HG03342 (cell line): ENCODE data around the gene INPP5D.
"Not testable (repeated sequence)": the region's sequence is repeated elsewhere in the genome, so short reads cannot be mapped to it uniquely, and the experiment has no call there.

Source experiments
- ATAC-seq: cut with Tn5 transposase; IDR thresholded peaks from one replicate; pipeline ENCODE4 v1.9.1; 2021; ENCODE audit warnings: mild to moderate bottlenecking, moderate library complexity; ENCODE audit not compliant: unreplicated experiment

The INPP5D gene

DNA sequence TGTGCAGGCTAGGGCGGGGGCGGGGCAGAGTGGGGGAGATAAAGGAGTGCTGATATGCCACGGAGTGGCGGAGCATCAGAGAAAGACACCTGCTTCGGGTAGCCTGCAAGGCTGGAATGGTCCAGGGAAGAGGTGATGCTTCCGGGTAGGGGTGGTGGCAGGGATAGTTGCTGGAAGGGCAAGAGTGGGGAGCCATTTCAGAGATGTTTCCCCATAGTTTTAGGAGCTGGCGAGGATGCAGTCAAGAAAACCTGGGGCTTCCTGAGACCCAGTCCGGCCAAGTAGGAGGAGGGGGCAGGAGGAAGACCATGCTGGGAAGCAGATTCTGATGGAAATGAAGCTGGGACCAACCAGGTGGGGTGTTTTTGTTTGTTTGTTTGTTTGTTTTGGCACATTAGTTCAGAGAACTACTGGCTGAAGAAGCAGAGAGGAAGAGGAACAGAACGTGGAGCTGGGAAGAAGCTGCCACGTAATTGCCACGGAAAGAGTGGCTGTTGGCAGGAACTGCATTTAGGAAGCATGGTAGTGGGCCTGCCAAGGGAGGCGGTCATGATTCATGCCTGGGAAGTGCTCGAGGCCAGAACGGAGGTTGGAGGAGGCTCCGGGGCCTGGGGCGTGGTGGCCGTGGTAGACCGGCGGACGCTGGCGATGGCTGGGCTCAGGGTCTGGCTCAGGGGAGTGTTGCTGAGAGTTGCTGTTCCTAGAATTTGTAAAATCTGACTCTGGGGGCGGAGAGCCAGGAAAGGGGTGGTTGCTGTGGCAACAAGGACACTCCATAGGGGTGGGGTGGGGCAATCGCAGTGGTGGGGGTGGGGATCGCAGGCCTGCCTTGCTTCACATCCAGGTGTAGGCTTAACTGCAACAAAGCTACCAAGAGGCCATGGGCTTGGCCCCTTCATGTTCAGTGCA is 8.6 kb upstream of the INPP5D start:
- ATAC-seq: no peak

DNA sequence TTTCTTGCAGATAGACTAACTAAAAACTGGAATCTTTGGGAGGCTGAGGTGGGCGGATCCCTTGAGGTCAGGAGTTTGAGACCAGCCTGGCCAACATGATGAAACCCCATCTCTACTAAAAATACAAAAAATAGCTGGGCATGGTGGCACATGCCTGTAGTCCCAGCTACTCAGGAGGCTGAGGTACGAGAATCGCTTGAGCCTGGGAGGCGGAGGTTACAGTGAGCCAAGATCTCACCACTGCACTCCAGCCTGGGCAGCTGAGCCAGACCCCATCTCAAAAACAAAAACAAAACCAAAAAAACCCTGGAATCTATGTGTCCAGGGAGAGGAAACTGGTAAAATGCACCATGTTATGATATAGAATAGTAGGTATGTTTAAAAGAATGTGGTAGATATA is 7.6 kb upstream of the INPP5D start:
- ATAC-seq: not testable (repeated sequence)

DNA sequence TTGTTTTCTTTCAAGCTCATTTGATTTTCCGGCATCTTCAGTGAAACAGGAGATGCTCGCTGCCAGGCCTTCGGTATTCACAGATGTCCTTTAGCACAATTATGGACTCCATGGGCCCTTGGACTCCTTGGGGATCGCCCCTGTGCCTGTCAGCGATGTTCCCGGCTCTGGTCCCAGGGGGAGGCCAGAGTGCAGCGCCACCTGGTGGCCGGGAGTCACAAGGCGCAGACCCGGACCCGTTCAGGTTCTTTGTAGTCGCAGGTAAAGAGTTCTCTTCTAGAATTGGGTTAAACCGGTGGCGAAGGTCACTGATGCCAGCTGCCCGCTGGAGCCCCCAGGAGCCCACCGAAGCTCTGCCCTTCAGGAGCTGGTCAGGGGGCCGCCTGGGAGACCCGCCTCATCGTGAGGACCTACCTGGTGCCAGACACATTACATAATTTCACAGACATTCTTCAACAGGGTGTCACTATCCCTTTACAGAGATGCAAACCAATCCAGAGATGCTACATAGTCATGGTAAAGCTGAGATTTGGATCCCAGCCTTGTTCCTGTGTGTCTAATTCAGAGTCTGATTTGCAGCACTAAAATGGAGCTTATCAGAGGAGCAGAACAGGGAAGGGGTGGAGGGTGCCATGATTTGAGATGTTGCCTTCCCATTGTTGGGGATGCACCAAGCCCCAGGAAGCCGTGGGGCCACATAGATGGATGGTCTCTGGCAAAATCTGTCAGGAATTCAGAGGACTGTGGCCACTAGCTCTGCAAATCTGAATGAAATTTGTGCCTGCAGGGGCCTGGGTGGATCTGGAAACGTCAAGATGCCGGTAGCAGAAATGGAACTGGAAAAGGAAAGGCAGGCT is 6.0 kb upstream of the INPP5D start:
- no peak for ATAC-seq

DNA sequence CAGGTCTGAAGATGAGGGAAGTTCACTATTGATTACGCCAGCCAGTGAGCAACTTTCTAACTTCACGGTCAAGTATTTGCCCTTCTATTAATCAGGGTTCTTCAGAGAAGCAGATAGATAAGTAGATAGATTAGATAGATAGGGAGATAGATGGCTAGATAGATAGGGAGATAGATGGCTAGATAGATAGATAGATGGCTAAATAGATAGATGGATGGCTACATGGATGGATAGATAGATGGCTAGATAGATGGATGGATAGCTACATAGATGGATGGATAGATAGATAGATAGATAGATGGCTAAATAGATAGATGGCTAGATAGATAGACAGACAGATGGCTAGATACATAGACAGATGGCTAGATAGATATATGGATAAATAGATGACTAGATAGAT is 4.8 kb upstream of the INPP5D start:
- ATAC-seq: no peak

DNA sequence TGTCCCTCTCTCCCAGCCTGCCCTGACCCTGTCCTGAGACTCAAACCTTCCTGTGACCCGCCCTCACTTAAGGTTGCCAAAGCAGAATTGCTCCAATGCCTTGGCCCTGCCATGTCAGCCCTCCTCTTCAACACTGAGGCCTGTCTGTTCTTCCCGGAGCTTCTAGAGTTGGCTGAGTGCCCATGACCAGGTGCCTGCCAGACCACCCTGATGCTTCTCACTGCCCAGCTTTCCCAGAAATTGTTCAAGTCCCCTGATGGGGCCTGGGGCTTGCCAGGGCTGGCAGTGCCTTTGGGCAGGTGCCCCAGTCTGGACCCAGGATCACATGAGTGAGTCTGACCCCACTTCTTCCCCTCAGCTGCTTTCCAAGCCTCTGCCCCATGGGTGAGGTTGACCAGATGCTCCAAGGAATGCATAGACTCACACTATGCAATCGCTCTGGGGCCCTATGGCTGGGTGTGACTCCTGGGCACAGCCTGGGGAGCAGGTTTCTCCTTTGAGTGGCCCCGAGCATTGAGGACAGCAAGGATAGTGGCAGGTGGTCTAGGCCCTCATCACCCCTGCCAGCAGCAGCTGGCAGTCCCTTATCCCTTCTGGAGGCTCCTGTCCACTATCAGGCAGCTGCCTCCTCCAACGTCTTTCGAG is 3.1 kb upstream of the INPP5D start:
- ATAC-seq: no peak

DNA sequence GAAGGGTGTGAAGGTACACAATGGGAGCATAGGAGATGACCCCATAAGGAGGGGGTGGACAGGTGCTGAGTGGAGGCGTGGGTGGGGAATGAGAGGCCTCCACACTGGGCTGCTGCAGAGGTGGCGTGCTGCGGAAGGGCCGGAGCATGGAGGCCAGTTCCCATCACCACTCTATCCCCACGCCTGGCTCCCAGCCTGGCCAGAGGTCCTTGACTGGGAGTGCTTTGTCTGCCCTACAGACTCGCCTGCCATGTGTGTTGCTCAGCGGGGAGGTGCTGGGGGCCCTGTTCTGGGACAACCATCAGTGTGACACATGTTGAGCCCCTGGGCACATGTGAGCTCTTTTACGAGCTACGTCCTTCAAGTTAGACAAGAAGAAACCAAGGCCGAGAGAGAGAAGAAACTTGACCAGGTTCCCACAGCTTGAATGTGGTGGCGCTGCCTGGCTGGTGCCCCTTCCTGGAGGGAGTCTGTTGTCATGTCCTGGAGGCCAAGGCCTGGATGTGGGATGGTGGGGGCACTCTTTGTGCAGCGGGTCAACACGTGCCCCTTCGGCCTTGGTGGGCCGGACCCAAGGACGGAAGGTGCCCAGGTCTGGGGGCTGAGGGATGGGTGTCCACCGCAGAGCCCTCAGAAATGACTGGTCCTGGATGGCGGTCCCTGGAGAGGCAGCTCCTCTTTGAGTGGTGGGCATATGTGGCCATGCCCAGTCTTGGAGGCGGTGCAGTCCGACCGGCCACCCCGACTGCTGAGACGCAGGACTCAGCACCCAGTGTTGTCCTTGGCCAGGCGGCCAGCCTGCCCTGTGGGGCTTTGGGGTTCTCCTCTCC is 1.2 kb upstream of the INPP5D start:
- no peak for ATAC-seq

DNA sequence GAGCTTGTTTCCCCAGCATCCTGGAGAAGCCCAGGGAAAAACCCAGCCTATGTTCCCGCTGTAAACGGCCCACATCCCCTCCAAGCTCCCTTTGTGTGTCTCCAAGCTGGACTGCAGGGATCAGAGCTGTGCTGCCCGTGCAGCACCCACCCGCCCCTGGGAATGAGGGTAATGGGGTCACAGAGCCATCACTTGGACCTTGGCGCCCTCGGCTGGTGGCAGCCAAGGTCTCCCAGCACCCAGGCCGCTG is 670 bp upstream of the INPP5D start:
- no peak for ATAC-seq

DNA sequence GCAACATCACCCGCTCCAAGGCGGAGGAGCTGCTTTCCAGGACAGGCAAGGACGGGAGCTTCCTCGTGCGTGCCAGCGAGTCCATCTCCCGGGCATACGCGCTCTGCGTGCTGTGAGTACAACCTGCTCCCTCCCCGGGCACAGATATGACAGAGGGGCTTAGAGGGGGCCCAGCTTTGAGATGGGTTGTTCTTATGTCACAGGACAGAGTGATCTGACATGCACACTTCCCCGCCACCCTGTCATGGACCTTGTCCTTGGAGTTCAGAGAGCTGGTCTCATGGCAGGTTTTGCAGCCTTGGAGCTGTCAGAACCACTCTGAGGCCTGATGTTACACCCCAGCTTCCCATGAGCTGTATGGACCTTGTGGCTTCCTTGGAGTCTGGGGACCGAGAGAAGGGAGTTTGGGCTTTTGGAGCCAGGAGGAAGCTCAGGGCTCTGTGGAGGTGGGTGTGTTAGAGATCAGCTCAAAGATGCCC is 398 bp downstream of the INPP5D start:
- ATAC-seq: no peak

DNA sequence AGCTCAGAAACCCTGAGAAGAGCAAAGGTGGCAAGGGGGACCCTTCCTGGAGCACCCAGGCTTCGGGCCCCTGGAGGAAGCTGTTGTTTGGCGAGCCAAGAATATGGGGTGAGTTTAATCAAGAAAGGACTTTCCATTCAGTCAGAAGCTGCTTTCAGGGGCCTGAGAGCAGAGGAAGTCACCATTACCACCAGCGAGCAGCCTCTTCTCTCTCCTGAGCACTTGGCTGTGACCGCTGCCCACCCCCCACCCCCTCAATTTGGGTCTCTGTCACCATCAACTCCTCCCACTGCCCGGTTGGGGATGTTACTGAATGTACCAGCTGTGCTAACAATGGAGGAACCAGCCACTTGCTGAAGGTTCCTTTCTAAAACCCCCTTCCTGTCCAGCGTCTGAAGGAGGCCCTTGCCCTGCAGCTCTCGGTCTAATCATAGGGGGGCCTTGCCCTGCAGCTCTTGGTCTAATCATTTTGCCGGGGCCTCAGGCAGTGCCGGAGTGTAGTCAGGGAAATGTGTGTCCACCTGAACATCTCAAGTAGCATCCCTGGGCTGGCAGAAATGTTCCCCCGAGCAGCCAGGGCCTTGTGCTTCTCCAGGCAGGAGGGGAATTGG is 943 bp downstream of the INPP5D start:
- ATAC-seq: peak; percentile 12

DNA sequence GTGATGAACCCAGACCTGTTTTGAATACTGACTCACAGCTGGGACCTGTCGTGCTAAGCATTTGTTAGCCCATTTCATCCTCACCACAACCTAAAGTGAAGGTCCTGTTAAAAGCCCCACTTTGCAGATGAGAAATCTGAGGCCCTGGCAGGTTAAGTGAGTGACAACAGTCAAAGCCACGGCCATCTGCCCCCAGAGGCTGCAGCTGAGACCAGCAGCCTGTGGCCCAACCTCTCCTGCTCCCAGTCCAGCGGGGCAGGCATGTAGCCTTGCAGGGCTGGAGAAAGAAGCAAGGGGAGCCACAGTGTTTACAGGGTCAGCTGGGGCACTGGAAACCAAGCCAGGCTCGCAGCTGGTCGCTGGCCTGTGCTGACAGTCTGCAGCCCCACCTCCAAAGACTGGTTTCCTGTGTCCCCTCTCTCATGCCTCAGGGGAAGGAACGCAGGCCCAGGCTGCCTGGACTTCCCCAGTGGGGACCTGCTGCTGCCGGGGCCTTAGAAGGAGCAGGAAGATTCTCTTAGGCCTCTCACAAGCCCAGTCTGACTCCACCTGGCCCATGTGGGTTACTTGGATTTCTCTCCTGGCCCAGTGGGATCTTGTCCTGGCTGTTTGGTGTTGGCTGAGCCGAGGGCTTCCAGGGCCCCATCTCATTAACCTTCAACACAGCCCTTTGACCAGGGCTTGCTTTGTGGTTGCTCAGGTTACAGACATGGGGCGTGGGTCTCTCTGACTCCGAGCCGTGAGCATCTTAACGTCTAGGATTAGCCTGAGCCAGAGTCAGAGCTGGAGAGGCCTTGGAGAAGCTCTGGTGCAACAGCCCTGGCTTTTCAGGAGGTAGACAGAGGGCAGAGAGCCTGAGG is 1.7 kb downstream of the INPP5D start:
- ATAC-seq: peak; percentile 29

DNA sequence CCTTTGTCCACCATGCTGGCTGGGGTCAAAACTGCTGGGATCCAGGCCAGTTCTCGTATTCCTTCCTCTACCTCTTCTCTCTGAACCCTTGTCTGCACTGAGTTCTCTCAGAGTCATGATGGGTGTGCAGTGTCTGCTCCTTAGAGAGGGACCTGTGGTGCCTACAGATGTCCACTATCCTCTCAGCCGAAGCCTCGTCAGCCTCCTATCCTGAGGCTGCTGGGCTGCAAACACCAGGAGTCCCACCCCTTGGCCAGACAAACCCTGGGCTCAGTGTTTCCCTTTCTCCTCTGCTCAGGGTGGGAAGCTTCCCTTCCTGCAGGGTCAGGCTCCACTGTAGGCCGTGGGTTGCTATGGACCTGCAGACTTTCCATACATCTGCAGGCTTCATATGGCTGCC is 2.3 kb downstream of the INPP5D start:
- no peak for ATAC-seq

DNA sequence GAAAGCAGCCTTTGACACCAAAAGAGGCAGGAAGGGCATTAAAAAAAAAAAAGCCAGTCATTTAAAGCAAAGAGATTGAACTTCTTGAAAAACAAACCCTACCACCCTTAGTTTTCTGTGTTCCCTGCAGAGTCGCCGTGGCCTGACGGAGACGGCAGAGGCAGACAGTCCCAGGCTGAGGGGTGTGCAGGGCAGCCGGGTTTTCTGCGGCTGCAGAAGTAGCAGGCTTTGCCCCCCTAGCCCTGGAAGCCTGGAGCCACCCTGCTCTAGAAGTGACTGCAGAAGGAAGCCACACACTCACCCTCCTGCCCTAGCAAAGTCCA is 2.8 kb downstream of the INPP5D start:
- no peak for ATAC-seq

DNA sequence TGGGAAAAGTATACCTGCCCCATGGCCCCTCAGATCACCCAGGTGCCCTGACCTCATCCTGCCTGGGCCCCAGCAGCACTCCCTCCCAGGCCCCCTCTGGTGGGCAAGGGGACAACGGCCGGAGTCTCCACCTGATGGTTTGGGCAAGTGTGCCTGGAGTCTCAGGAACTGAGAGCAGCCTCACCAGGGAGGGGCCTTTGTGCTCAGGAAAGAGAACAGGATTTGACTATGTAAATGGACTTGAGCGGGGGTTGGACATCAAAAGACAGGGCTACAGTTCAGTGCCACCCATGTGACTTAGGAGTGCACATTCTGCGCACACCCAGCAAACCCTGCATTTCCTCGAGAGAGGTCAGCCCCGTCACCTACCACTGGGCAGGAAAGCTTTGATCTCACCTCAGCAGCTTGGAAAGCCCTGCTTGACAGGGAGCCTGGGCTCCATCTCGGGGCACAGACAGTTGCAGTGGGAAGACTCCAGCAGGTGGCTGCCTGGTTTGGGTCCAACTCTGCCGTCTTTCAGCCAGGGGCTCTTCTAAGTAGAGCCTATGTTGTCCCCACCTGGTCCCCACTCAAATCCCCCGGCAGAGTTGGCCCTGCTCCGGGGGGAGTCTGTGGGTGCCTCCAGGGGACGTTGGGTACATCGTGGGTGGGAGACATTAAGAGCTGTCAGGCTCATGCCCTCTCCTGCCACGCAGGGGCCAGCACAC is 3.3 kb downstream of the INPP5D start:
- ATAC-seq: peak; percentile 45

DNA sequence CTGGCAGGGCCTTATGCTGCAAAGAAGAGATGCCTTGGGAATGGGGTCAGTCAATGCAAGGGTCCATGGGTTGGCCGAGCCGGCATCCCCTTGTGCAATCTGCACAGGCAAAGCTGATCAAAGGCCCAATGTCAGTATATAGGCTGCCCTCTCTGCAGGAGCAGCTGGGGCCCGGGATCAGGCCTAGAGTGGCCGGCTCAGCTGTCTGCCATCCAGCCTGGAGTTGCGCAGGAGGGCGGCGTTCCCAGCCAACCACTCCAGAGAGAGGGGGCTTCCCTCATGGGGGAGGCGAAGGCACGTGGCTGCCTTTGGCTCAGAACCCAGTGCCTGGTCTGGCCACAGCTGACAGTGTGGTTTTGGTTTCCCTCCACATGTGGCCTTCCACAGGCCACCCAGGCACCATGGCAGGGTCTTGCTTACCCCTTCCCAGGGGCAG is 3.9 kb downstream of the INPP5D start:
- no peak for ATAC-seq

DNA sequence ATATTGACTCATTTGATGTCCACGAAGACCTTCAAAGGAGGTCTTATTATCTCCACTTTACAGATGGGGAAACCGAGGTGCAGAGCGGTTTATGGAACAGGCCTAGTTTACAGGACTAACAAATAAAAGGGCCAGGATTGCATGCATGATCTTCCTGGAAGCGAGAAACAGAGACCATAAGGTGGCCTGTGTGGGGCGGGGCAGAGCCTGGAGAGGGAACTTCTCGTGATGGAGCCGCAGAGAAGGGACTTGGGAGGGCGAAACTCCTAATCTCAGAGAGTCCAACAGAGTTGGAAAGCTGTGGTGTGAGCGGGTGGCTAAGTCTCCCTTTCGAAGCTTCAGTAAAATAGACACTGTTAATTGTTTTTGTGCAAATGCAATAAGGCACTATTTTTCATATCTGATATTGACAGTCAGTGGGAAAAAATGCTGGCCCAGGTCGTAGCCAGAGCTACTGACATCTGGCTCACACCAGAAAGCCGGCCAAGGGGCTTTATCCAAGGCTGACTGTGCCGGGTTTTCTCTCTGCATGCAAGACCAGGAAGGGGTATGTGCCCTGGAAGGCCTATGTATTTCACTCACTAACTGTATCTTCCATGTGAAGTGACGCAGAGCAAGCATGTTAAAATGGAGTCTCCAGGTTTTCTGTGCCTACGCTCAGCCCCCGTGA is 4.5 kb downstream of the INPP5D start:
- no peak for ATAC-seq

DNA sequence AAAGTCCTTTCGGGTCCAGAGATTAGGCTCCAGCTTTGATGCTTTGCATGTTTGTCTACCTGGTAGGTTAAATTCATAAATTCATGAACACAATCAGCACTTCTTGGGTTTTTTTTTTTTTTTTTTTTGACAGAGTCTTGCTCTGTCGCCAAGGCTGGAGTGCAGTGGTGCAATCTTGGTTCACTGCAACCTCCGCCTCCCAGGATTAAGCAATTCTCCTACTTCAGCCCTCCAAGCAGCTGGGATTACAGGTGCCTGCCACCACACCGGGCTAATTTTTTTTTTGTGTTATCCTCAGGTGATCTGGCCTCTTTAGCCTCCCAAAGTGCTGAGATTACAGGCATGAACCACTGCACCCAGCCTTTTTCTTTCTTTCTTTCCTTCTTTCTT is 5.1 kb downstream of the INPP5D start:
- not testable (repeated sequence) for ATAC-seq

DNA sequence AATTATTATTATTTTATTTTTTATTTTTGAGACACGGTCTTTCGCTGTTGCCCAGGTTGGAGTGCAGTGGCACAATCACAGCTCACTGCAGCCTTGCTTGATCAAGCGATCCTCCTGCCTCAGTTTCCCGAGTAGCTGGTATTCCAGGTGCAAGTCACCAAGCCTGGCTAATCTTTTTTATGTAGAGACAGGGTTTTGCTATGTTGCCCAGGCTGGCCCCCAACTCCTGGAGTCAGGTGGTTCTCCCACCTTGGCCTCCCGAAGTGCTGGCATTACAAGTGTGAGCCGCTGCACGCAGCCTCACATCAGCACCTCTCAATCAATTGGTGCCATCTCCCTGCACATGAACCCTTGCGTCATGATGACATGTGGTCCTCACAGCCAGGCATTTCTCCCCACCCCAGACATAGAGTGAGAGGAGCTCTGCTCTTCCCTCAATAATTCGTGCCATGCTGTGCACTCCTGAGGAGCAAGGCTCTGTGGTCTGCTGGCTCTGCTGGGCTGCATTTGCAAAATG is 5.9 kb downstream of the INPP5D start:
- no peak for ATAC-seq

DNA sequence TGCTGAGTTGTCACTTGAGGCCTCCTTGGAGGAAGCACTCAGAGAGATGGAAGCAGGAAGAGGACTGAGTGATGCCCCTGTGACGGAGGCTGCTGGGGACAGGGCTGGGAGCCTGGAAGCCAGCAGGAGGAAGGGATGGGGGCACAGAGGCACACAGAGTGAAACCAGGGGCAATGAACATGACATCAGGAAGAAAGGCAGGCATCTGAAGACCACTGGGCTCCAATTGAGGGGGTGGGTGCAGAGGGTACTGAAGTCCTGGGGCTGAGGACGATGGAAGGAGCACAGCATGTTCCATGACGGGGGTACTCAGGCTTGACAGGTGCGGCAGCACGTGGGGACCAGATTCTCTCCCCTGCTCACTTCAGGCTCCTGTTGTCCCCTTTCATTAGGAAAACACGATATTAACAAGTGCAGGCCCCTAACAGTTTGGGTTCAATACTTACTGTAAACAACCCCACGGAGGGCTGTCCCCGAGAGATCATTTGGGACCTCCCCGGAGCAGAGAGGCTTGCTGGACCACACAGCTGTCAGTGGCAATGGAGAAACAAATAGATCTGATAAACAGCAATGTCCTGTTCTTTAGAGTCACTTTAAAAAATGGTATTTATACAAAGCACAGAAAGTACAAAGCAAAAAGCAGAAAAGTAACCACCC is 8.7 kb downstream of the INPP5D start:
- no peak for ATAC-seq
